Stimulated activated CD4-positive, alpha-beta T cell treated with anti-CD3 and anti-CD28 coated beads, TNF-alpha, amount 100 ng/mL, for 48 hours (primary cell): ENCODE results near the gene SLC4A4.

ENCODE experiments used
- DNase-seq, 3 donors: peaks; one replicate each; pipeline ENCODE4 v3.0.0-alpha.2; 2020; ENCODE audit warnings: low read depth in 3 of 3

Gene SLC4A4

GRCh38 chr4:71338846-71339593 lies at the start of gene SLC4A4:
Gene SLC4A4, plus strand, starts transcription at chr4:71339020.
- no peak for DNase-seq

GRCh38 chr4:71290074-71290473 lies 48.7 kb upstream of the SLC4A4 start:
- DNase-seq: no peak

DNA sequence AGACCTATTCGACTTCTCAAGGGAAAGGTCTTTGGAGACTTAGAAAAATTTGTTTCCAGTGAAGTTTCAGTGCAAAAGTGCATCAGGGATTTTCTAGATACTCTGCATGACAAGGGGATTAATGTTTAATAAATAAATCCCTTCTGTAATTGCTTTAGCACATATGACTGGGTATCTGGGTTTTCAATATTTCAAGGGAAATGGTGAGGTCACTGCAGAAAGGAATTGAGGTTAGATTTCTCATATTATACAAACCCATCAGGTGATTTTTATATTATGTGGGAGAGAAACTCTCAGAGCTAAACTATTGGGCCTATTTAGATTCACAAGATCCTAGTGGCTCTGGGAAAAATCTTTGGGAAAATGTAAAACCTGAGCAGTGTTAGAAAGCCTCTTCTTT lies 48.3 kb upstream of the SLC4A4 start:
- no peak for DNase-seq

- no peak for DNase-seq
Measured at GRCh38 chr4:71292228-71292627, 46.6 kb upstream of the SLC4A4 start.

GRCh38 chr4:71293705-71294104 lies 45.1 kb upstream of the SLC4A4 start:
- DNase-seq: no peak

- DNase-seq: no peak
Measured at GRCh38 chr4:71294301-71294700, 44.5 kb upstream of the SLC4A4 start.

DNA sequence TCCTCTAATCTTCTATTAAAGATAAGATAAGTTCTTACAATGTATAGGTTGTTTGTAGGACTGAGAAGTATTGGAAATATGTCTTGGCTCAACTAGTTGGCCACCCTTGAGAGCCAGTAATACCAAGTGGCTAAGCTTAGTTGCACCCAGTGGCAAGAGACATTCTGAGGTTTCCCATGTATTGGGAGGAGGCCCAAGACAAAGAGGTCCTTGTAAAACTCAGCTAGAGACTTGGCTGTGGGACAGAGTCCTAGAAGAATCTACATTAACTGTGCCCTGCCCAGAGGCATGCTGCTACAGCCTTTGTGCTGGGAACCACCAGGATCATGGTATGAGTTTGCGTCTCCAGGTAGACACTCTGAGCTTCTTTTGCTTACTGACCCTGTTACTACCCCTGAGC lies 41.9 kb upstream of the SLC4A4 start:
- DNase-seq: no peak

GRCh38 chr4:71300362-71300761 lies 38.5 kb upstream of the SLC4A4 start:
- DNase-seq: no peak

DNA sequence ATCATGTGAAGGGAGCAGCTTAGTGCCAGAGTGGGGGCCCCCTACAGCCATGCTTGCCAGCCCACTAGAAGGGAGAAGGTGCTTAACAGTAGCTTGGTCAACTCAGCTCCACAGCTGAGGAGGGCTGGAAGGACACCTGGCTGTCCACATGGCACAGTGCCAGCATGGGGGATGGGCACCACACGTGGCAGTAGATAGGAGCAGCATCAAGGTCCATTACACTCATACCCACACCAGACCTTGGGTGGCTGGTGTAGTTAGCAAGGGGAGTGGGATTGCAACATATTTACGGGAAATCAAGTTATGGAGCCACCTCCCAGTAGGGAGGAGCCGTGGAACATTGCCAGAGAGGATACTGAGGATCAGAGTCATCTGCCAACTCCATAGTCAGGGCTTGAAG lies 37.9 kb upstream of the SLC4A4 start:
- no peak for DNase-seq

- no peak for DNase-seq
Measured at GRCh38 chr4:71303287-71303686, 35.5 kb upstream of the SLC4A4 start.

DNA sequence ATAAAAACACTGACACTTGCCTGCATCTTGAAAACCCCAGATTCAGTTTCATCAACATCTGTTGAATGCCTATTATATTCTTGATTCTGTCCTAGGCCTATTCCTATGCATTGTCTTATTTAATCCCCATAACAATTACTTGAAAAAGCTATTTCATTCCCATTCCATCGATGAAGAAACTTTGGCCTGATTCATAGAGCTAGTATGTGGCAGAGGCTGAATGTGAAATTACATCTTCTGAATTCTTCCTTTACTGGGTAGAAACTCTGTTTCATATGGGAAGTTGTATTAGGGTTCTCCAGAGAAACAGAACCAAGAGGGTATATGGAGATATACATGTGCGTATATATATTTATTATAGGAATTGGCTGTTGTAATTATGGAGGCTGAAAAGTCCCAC lies 35.0 kb upstream of the SLC4A4 start:
- no peak for DNase-seq

DNA sequence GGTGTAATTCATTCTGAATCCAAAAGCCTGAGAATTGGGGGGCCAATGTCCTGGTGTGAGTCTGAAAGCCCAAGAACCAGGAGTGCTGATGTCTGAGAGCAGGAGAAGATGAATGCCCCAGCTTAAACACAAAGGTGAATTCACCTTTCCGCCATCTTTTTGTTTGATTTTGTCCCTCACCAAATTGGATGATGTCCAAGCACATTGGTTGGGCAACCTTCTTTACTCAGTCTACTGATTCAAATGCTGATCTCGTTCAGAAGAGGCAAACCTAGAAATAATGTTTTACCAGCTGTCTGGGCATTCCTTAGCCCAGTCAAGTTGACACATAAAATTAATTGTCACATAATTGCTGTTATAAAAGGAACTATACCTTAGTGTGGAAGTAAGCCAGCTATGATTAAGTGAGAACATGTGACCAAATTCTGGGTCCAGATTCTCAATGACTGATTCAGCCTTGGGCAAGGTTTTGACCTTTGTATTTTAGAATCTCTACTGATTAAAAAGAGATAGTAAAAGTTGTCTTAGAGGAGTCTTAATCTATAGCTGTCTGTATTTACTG lies 34.5 kb upstream of the SLC4A4 start:
- no peak for DNase-seq

- DNase-seq: no peak
Measured at GRCh38 chr4:71307729-71308128, 31.1 kb upstream of the SLC4A4 start.

GRCh38 chr4:71322425-71322824 lies 16.4 kb upstream of the SLC4A4 start:
- DNase-seq: no peak

- no peak for DNase-seq
Measured at GRCh38 chr4:71333368-71333767, 5.5 kb upstream of the SLC4A4 start.

GRCh38 chr4:71333960-71334359 lies 4.9 kb upstream of the SLC4A4 start:
- no peak for DNase-seq

- no peak for DNase-seq
Measured at GRCh38 chr4:71334465-71334882, 4.3 kb upstream of the SLC4A4 start.

DNA sequence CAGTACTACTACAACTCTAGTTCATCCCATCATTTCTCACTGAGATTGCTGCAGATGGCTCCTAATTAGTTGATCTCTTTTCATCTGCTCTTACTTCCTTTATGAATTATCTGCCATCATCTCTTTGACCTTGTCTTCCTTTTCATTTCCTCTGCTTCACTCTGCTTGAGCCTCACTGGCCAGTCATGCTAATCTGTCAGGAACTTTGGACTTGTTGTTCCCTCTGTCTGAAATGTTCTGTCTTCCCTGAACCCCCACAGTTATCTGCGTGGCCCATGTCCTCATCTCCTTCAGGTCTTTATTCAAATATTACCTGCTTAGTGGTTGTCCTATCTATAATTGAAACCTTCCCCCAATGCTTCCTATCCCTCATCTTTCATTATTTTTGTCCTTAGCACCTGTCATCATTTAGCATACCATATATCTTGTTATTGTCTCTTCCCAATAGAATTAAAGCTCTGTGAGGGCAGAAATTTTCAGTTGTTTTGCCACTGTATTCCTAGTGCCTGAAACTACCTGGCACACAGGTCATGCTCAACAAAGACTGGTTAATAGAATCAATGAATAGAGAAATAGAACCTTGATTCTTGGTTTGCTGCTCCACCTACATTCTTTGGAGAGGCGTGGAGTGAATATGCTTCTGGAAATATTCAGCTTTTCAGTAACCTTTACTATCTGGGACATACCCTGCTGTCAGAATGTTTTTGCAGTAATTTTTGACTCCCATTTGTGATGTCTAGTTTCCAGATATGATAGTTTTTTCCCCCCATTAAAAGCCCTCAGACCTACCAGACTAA lies 5.0 kb downstream of the SLC4A4 start:
- DNase-seq: no peak

DNA sequence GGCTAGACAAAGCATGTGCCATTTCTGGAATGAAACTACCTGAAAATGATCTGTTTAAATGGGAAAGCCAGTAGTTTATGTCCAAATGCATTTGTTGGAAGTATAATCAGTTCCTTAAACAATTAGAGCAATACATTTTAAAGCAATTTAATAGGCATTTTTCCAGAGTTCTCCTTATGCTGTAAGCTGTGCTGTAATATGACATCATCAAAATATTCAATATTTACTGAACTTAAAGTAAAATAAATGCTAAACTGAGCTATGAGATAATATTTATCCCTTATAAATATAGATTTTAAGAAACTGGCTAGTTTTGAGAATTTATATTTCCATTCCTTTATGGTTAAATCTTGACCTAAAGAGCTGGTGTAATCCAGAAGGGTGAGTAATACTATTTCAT lies 7.9 kb downstream of the SLC4A4 start:
- no peak for DNase-seq

- no peak for DNase-seq
Measured at GRCh38 chr4:71348586-71348985, 9.8 kb downstream of the SLC4A4 start.

DNA sequence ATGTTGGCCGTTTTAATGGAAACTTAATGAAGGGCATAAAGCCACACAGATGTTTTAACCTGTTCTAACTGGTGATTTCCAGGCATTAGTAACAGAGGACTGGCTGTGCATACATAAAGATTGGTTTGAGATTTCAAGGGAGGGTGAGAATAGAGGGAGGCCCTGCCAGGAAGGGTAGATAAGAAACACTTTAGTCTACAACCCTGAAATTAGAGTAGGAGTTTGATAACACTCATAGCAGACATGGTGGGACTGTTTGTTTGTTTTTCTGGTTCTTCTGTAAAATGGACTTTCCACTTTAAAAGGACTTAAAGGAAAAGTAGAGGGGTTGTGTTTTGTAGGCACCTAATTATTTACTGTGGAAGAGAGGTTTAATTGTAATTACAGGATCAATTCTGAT lies 16.2 kb downstream of the SLC4A4 start:
- no peak for DNase-seq

DNA sequence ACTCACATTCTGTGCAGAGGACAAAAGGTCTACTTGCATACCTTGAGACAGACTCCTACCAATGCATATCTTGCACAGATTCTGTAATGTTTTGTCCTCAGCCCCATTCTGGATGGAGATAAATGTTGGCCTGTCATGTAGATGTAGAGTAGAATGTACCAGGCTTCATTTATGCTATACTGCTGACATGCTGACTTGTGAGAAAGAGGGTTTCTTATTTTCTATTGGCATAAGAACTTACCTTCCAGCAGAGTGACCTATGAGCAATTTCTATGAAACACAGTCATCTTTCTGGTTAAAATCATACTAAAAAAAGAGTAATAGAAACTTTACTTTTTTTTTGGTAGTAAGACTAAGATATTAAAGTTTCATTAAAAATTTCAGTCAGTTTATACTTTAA lies 17.2 kb downstream of the SLC4A4 start:
- DNase-seq: no peak
